ENCODE results near the gene OTOGL.

- TF ChIP-seq CTCF (IDR thresholded peaks at IDR 0.05), result no peak
- TF ChIP-seq POLR2A (IDR thresholded peaks at IDR 0.05), result no peak
Measured at GRCh38 chr12:80135624-80136023, 36.3 kb downstream of the OTOGL start.

Data from tibial nerve (tissue), 3 donors.